Mesendoderm (in vitro differentiated cells): ENCODE results near the gene CGNL1.
A peak's percentile ranks its signal among the peaks of the same experiment; 100 is the strongest.

Source experiments
- DNase-seq: peaks from one replicate; pipeline ENCODE4 v3.0.0; 2013
- H2AK5ac ChIP-seq: 2 replicates; pipeline ENCODE4 v1.6.1; 2013; ENCODE audit warnings: low read length, inconsistent platforms
- H2BK120ac ChIP-seq: 2 replicates; pipeline ENCODE4 v1.6.1; 2013; ENCODE audit warnings: low read depth, mild to moderate bottlenecking, low read length, moderate library complexity, mixed read lengths
- H2BK15ac ChIP-seq: replicated peaks from 2 replicates; pipeline ENCODE4 v1.6.1; 2013; ENCODE audit warnings: low read depth, mild to moderate bottlenecking, moderate library complexity
- H2BK5ac ChIP-seq: 2 replicates; pipeline ENCODE4 v1.6.1; 2013; ENCODE audit warnings: low read length, inconsistent platforms
- H3K18ac ChIP-seq: 2 replicates; pipeline ENCODE4 v1.6.1; 2013; ENCODE audit warnings: mild to moderate bottlenecking, low read length, mixed read lengths
- H3K23ac ChIP-seq: one replicate; pipeline ENCODE4 v1.6.1; 2013; ENCODE audit warnings: low read length
- H3K27ac ChIP-seq: 2 replicates; pipeline ENCODE4 v1.5.1; 2013; ENCODE audit warnings: low read depth, mild to moderate bottlenecking, inconsistent platforms, low read length, moderate library complexity
- H3K27me3 ChIP-seq: 2 replicates; pipeline ENCODE4 v1.6.1; 2013; ENCODE audit warnings: low read length, control low read depth, mild to moderate bottlenecking, inconsistent platforms; ENCODE audit not compliant: insufficient read depth, poor library complexity
- H3K36me3 ChIP-seq: 2 replicates; pipeline ENCODE4 v1.6.1; 2013; ENCODE audit warnings: low read length, inconsistent platforms; ENCODE audit not compliant: control insufficient read depth, insufficient read depth
- H3K4ac ChIP-seq: one replicate; pipeline ENCODE4 v1.6.1; 2013; ENCODE audit warnings: low read depth, mild to moderate bottlenecking, low read length, moderate library complexity
- H3K4me1 ChIP-seq: 2 replicates; pipeline ENCODE4 v1.6.1; 2013; ENCODE audit warnings: low read depth, low read length, inconsistent platforms; ENCODE audit not compliant: control insufficient read depth
- H3K4me2 ChIP-seq: 2 replicates; pipeline ENCODE4 v1.6.1; 2013; ENCODE audit warnings: low read length
- H3K4me3 ChIP-seq: 2 replicates; pipeline ENCODE4 v1.5.1; 2013; ENCODE audit warnings: mild to moderate bottlenecking, low read length
- H3K56ac ChIP-seq: one replicate; pipeline ENCODE4 v1.6.1; 2013; ENCODE audit warnings: low read length
- H3K79me1 ChIP-seq: 2 replicates; pipeline ENCODE4 v1.6.1; 2013; ENCODE audit warnings: low read length, inconsistent platforms
- H3K79me2 ChIP-seq: 2 replicates; pipeline ENCODE4 v1.6.1; 2013; ENCODE audit warnings: mild to moderate bottlenecking, low read length; ENCODE audit not compliant: control insufficient read depth, insufficient read depth
- H3K9ac ChIP-seq: 2 replicates; pipeline ENCODE4 v1.6.1; 2013; ENCODE audit warnings: low read length, inconsistent platforms
- H4K5ac ChIP-seq: one replicate; pipeline ENCODE4 v1.6.1; 2013; ENCODE audit warnings: low read length
- H4K8ac ChIP-seq: one replicate; pipeline ENCODE4 v1.6.1; 2013; ENCODE audit warnings: low read depth, mild to moderate bottlenecking, control low read depth, low read length, moderate library complexity
- WGBS: extraction: QIAGEN DNeasy Blood & Tissue Kit; methylation state at CpG from one replicate; pipeline ENCODE4 v1.1.7; 2013; ENCODE audit warnings: low lambda C conversion rate, missing lambda C conversion rate; ENCODE audit not compliant: insufficient coverage; ENCODE audit errors: extremely low coverage; 5-methylcytosine and 5-hydroxymethylcytosine counted together

CGNL1 gene

GRCh38 chr15:57510647-57511046 lies 134.3 kb downstream of the CGNL1 start:
- Histone ChIP-seq H3K4me2 (no peak overlapping the region), H3K79me1 (no peaks in the 10 kb centered on the region), H3K79me2 (no peaks in the 10 kb centered on the region), H3K36me3 (no peaks in the 10 kb centered on the region), H2BK120ac (no peak overlapping the region), H2BK5ac (no peak overlapping the region), H3K4me3 (no peak overlapping the region), H3K56ac (no peak overlapping the region), H3K9ac (no peak overlapping the region), H3K4me1 (peaks cover 7% of the 10 kb centered on the region), H3K27ac (no peak overlapping the region), H3K27me3 (no peaks in the 10 kb centered on the region), H4K5ac (no peak overlapping the region), H3K23ac (no peak overlapping the region), H2BK15ac (peak overlapping the region; percentile 3), H4K8ac (no peak overlapping the region), H3K18ac (no peak overlapping the region), H3K4ac (no peak overlapping the region), H2AK5ac (no peak overlapping the region)
- DNase-seq = no peak
- WGBS = no CpG with 5 or more reads among the region's 9 CpGs

DNA sequence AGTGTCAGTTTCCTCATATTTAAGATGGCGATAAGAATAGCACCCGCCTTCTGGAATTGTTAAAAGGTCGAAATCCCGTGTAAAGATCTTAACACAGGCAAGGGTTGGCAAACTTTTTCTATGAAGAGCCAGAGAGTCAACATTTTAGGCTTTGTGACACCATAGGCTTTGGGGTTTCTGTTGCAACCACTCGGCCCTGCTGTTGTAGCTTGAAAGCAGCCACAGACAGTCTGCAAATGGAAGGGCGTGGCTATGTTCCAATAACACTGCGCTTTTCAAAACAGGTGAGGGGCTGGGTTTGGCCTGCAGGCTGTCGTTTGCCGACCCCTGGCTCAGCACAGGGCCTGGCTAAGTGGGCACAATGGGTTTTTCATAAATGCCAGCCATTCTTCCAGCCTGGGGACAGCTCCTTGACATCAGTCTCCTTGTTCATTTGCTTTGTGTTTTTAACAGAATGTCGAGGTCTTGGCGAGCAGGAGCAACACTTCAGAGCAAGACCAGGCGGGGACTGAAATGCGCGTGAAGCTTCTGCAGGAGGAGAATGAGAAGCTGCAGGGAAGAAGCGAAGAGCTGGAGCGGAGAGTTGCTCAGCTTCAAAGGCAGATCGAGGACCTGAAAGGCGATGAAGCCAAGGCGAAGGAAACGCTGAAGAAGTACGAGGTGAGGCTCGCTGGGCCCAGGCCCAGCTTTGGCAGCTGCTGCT lies 140.2 kb downstream of the CGNL1 start:
- no peak for DNase-seq
- H3K9ac ChIP-seq = no peak overlapping the region
- H3K27me3 ChIP-seq = no peaks in the 10 kb centered on the region
- no peaks in the 10 kb centered on the region for H3K79me2 ChIP-seq
- no peak overlapping the region for H4K8ac ChIP-seq
- H3K79me1 ChIP-seq = no peaks in the 10 kb centered on the region
- H2BK5ac ChIP-seq = no peak overlapping the region
- no peak overlapping the region for H2BK15ac ChIP-seq
- H4K5ac ChIP-seq = no peak overlapping the region
- H3K27ac ChIP-seq = no peak overlapping the region
- H3K36me3 ChIP-seq = peaks cover 2% of the 10 kb centered on the region
- H2BK120ac ChIP-seq = no peak overlapping the region
- H3K4ac ChIP-seq = no peak overlapping the region
- peaks cover 1% of the 10 kb centered on the region for H3K4me1 ChIP-seq
- H3K56ac ChIP-seq = peak overlapping the region; percentile 32
- H3K4me2 ChIP-seq = no peak overlapping the region
- no peak overlapping the region for H3K4me3 ChIP-seq
- no peak overlapping the region for H3K18ac ChIP-seq
- no peak overlapping the region for H2AK5ac ChIP-seq
- no CpG with 5 or more reads among the region's 22 CpGs for WGBS
- no peak overlapping the region for H3K23ac ChIP-seq

DNA sequence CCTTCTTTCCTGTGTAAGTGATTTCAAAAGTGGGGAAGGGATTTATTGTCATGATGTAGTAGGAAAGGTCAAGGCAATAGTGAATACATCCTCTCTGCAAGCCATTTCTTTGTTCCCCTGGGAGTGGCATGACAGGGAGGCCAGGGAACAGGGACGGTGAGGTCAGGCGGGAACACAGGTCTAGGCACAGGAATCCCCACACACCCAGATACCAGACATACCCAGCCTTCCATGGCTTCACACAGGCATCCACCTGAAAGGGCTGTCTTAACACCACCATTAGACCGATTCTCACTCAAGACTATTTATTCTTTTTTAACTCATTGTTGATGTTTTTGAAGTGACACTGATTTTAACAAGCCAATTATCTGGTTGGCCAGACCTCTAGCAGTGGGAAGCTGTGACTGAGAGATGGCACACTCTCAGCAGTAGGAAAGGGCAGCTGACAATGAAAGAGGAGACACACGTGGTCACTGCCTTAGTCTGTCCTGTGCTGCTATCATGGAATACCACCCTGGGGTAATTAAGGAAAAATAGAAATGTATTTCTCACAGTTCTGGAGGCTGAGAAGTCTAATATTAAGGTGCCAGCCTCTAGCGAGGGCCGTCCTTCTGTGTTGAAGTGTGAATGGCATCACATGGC lies 140.8 kb downstream of the CGNL1 start:
- peaks cover 1% of the 10 kb centered on the region for H3K4me1 ChIP-seq
- H3K27me3 ChIP-seq = no peaks in the 10 kb centered on the region
- H3K4me3 ChIP-seq = no peak overlapping the region
- no peak overlapping the region for H3K9ac ChIP-seq
- H3K27ac ChIP-seq = no peak overlapping the region
- DNase-seq = no peak
- no peak overlapping the region for H2BK5ac ChIP-seq
- peaks cover 2% of the 10 kb centered on the region for H3K36me3 ChIP-seq
- no peaks in the 10 kb centered on the region for H3K79me1 ChIP-seq
- H3K18ac ChIP-seq = no peak overlapping the region
- no peak overlapping the region for H3K4ac ChIP-seq
- H3K79me2 ChIP-seq = no peaks in the 10 kb centered on the region
- no peak overlapping the region for H4K5ac ChIP-seq
- no peak overlapping the region for H3K4me2 ChIP-seq
- no peak overlapping the region for H2AK5ac ChIP-seq
- H2BK120ac ChIP-seq = no peak overlapping the region
- WGBS = no CpG with 5 or more reads among the region's 6 CpGs
- no peak overlapping the region for H4K8ac ChIP-seq
- H2BK15ac ChIP-seq = no peak overlapping the region
- H3K23ac ChIP-seq = no peak overlapping the region
- H3K56ac ChIP-seq = no peak overlapping the region

GRCh38 chr15:57518779-57519405 lies 142.6 kb downstream of the CGNL1 start:
- Histone ChIP-seq H2AK5ac (no peak overlapping the region), H3K4me2 (no peak overlapping the region), H4K5ac (no peak overlapping the region), H3K27me3 (no peaks in the 10 kb centered on the region), H4K8ac (no peak overlapping the region), H2BK120ac (no peak overlapping the region), H3K18ac (no peak overlapping the region), H3K4me3 (no peak overlapping the region), H2BK15ac (no peak overlapping the region), H3K9ac (no peak overlapping the region), H3K4me1 (peaks cover 1% of the 10 kb centered on the region), H3K79me1 (no peaks in the 10 kb centered on the region), H3K56ac (no peak overlapping the region), H3K4ac (no peak overlapping the region), H3K27ac (no peak overlapping the region), H3K23ac (no peak overlapping the region), H3K36me3 (peaks cover 2% of the 10 kb centered on the region), H2BK5ac (no peak overlapping the region), H3K79me2 (no peaks in the 10 kb centered on the region)
- WGBS = no CpG with 5 or more reads among the region's 13 CpGs
- DNase-seq = no peak

- H3K56ac ChIP-seq = no peak overlapping the region
- H3K79me1 ChIP-seq = no peaks in the 10 kb centered on the region
- H3K18ac ChIP-seq = no peak overlapping the region
- H3K4me3 ChIP-seq = no peak overlapping the region
- H3K23ac ChIP-seq = no peak overlapping the region
- no peak overlapping the region for H3K4me2 ChIP-seq
- H3K27me3 ChIP-seq = no peaks in the 10 kb centered on the region
- H3K4me1 ChIP-seq = peaks cover 1% of the 10 kb centered on the region
- no peak overlapping the region for H3K27ac ChIP-seq
- H4K5ac ChIP-seq = no peak overlapping the region
- no peak overlapping the region for H4K8ac ChIP-seq
- H3K9ac ChIP-seq = no peak overlapping the region
- WGBS = no CpG with 5 or more reads among the region's 4 CpGs
- peaks cover 2% of the 10 kb centered on the region for H3K36me3 ChIP-seq
- H3K4ac ChIP-seq = no peak overlapping the region
- no peak overlapping the region for H2AK5ac ChIP-seq
- H2BK120ac ChIP-seq = no peak overlapping the region
- H3K79me2 ChIP-seq = no peaks in the 10 kb centered on the region
- no peak overlapping the region for H2BK5ac ChIP-seq
- DNase-seq = no peak
- H2BK15ac ChIP-seq = no peak overlapping the region
Measured at GRCh38 chr15:57519806-57520205, 143.5 kb downstream of the CGNL1 start.
